Measurements from ENCODE around the gene MSANTD3.

DNA sequence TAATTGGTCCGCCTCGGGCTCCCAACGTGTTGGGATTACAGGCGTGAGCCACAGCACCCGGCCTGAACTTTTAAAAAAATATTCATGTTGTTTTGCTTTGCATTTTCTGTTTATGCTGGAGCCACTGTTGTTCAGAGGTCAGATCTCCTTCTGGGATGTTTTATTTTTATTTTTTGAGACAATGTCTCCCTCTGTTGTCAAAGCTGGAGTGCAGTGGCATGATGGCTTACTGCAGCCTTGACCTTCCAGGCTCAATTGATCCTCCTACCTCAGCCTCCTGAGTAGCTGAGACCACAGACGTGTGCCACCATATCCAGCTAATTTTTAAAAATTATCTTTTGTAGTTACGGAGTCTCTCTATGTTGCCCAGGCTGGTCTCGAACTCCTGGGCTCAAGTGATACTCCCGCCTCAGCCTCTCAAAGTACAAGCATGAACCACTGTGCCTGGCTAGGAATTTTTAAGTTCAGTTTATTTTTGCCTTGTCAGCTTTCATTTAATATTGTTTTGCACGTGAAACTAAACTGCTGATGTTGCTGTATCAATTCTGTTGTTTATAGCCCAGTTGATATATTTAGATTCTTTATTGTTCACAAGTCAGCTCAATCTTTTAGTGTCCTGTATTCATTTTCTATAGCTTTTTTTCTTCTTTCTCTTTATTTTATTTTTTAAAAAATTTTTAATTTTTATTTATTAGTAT, 59.7 kb downstream of the MSANTD3 start:
- TF ChIP-seq EZH2phosphoT487 (IDR thresholded peaks at IDR 0.05; ENCODE audit: insufficient read depth, low read depth) (no peak), EZH2 (IDR thresholded peaks at IDR 0.05; ENCODE audit: insufficient read depth, poor library complexity, severe bottlenecking) (no peak)
